Testis (tissue), 3 donors: ENCODE measurements around the gene HS1BP3. TPM values are rescaled to one million over a fixed set of nuclear protein-coding genes. Genes with fewer than 3 reads are reported as not detected.

Experiments
- DNase-seq: peaks from one replicate; pipeline ENCODE4 v3.0.0-alpha.2; 2019
- H3K27ac ChIP-seq, 2 donors: fragments of 200-600 bp; sonication (generic); one replicate each; pipeline ENCODE4 v1.5.1; 2019
- H3K27me3 ChIP-seq: fragments of 200-600 bp; sonication (generic); one replicate; pipeline ENCODE4 v1.5.1; 2019
- H3K36me3 ChIP-seq: fragments of 200-600 bp; sonication (generic); one replicate; pipeline ENCODE4 v1.5.1; 2017; ENCODE audit warnings: low read depth; ENCODE audit errors: missing control alignments
- H3K4me1 ChIP-seq: fragments of 200-600 bp; sonication (generic); one replicate; pipeline ENCODE4 v1.5.1; 2019
- H3K4me3 ChIP-seq, 2 donors: fragments of 200-600 bp; sonication (generic); one replicate each; pipeline ENCODE4 v1.5.1; 2017 to 2019
- H3K9me3 ChIP-seq: fragments of 200-600 bp; sonication (generic); one replicate; pipeline ENCODE4 v1.5.1; 2017
- CTCF ChIP-seq, 3 experiments: fragments of 450-650 bp in 2 of 3; fragments of 200-600 bp in 1 of 3; sonication (generic) in 1 of 3; IDR thresholded peaks; one replicate each; pipeline ENCODE4 v1.5.1; 2016 to 2019; ENCODE audit warnings: antibody characterized with exemption in 3 of 3, mild to moderate bottlenecking in 2 of 3, moderate library complexity in 1 of 3
- POLR2A ChIP-seq: fragments of 450-650 bp; IDR thresholded peaks from one replicate; pipeline ENCODE4 v1.6.1; 2017; ENCODE audit warnings: antibody characterized with exemption, mild to moderate bottlenecking, moderate library complexity
- WGBS, 2 donors: methylation state at CpG; one replicate each; pipeline ENCODE4 v1.1.5; 2018; 5-methylcytosine and 5-hydroxymethylcytosine counted together
- intact Hi-C: fragments of 100-400 bp; cut with DNase I; formaldehyde crosslinking; loops from one replicate; pipeline ENCODE4 v1.15.1; 2023; ENCODE audit warnings: low total_unique reads
- polyA plus RNA-seq: library from polyadenylated mRNA; stranded (reverse); fragments of 350-450 nt; fragmentation: Illumina TruSeq; extraction: RNeasy Lipid Tissue Mini Kit (QIAGEN cat#74804); gene quantifications from one replicate; pipeline ENCODE4 v1.2.3, GENCODE V29; 2014; ENCODE audit warnings: low read depth, low replicate concordance; ENCODE audit not compliant: insufficient read depth
- total RNA-seq, 2 donors: library from RNA; depleted of rRNA; stranded (reverse); fragments of >200 nt; gene quantifications; one replicate each; pipeline ENCODE4 v1.2.3, GENCODE V29; 2016

Gene HS1BP3
- total and polyA plus RNA-seq, 3 donors from 2014 or later, result 23.5 to 31.6 (median 25.0) TPM

- Histone ChIP-seq H3K9me3 (no peaks in the 10 kb centered on the region), H3K27me3 (no peaks in the 10 kb centered on the region), H3K27ac (no peak overlapping the region), H3K4me1 (peaks cover 24% of the 10 kb centered on the region), H3K36me3 (no peaks in the 10 kb centered on the region), H3K4me3 (no peak overlapping the region)
- intact Hi-C loops, result no loop called here
- TF ChIP-seq POLR2A, result no peak
- TF ChIP-seq CTCF (IDR thresholded peaks at IDR 0.05), result no peak
- no peak for DNase-seq
- 90 to 91% methylated on average over 9 to 20 of the region's 20 CpGs for WGBS, 2 donors
Measured at GRCh38 chr2:20624156-20624883, 26.6 kb downstream of the HS1BP3 start.

- WGBS, 2 donors, result 59 to 68% methylated on average over 3 to 7 of the region's 7 CpGs
- Histone ChIP-seq H3K27ac (no peak overlapping the region), H3K36me3 (no peaks in the 10 kb centered on the region), H3K4me3 (no peak overlapping the region), H3K4me1 (peaks cover 30% of the 10 kb centered on the region), H3K9me3 (no peaks in the 10 kb centered on the region), H3K27me3 (no peaks in the 10 kb centered on the region)
- intact Hi-C loops, result no loop called here
- no peak for DNase-seq
- TF ChIP-seq POLR2A (no peak), CTCF (IDR thresholded peaks at IDR 0.05) (no peak)
Measured at GRCh38 chr2:20623741-20624155, 27.1 kb downstream of the HS1BP3 start.

GRCh38 chr2:20623241-20623640 lies 27.7 kb downstream of the HS1BP3 start:
- no peak for TF ChIP-seq CTCF (IDR thresholded peaks at IDR 0.05)
- no peak for TF ChIP-seq POLR2A
- WGBS, 2 donors, result 74 to 82% methylated on average over 10 of the region's 10 CpGs
- Histone ChIP-seq H3K9me3 (no peaks in the 10 kb centered on the region), H3K4me1 (peaks cover 35% of the 10 kb centered on the region), H3K27ac (no peak overlapping the region), H3K27me3 (no peaks in the 10 kb centered on the region), H3K4me3 (no peak overlapping the region), H3K36me3 (no peaks in the 10 kb centered on the region)
- no peak for DNase-seq
- intact Hi-C loops, result no loop called here

- TF ChIP-seq CTCF (IDR thresholded peaks at IDR 0.05), result no peak
- TF ChIP-seq POLR2A, result no peak
- no peaks in the 10 kb centered on the region for H3K27me3 ChIP-seq
- H3K9me3 ChIP-seq, result no peaks in the 10 kb centered on the region
- 88 to 93% methylated on average over 8 to 10 of the region's 10 CpGs for WGBS, 2 donors
- intact Hi-C loops, result no loop called here
- H3K4me3 ChIP-seq, result no peak overlapping the region
- H3K27ac ChIP-seq, result no peak overlapping the region
- H3K4me1 ChIP-seq, result peaks cover 40% of the 10 kb centered on the region
- no peaks in the 10 kb centered on the region for H3K36me3 ChIP-seq
- no peak for DNase-seq
Measured at GRCh38 chr2:20622731-20623130, 28.2 kb downstream of the HS1BP3 start.

GRCh38 chr2:20622296-20622686 lies 28.6 kb downstream of the HS1BP3 start:
- Histone ChIP-seq H3K27me3 (no peaks in the 10 kb centered on the region), H3K9me3 (no peaks in the 10 kb centered on the region), H3K4me3 (no peak overlapping the region), H3K27ac (no peak overlapping the region), H3K4me1 (peaks cover 40% of the 10 kb centered on the region), H3K36me3 (no peaks in the 10 kb centered on the region)
- intact Hi-C loops, result no loop called here
- no peak for DNase-seq
- no peak for TF ChIP-seq POLR2A
- no peak for TF ChIP-seq CTCF (IDR thresholded peaks at IDR 0.05)
- 94 to 95% methylated on average over 11 of the region's 11 CpGs for WGBS, 2 donors
